DOHH2 (cell line): ENCODE results near the gene LBX1.

ENCODE experiments used
- H3F3A ChIP-seq: fragments of 200-600 bp; sonication (generic), shearing (Covaris generic); 2 replicates; pipeline ENCODE4 v1.6.0; 2016; ENCODE audit warnings: antibody characterized with exemption, mild to moderate bottlenecking; ENCODE audit not compliant: control insufficient read depth, insufficient read depth
- H3K27ac ChIP-seq: fragments of 200-600 bp; sonication (generic); 2 replicates; pipeline ENCODE4 v1.5.1; 2014; ENCODE audit warnings: low read depth, mild to moderate bottlenecking, low read length, moderate library complexity
- H3K27me3 ChIP-seq: fragments of 200-600 bp; sonication (generic); 2 replicates; pipeline ENCODE4 v1.6.1; 2014; ENCODE audit warnings: mild to moderate bottlenecking, low read length, mixed read lengths; ENCODE audit not compliant: control insufficient read depth
- H3K36me3 ChIP-seq: fragments of 200-600 bp; sonication (generic); 2 replicates; pipeline ENCODE4 v1.6.1; 2014; ENCODE audit warnings: mild to moderate bottlenecking, low read length, moderate library complexity, mixed read lengths; ENCODE audit not compliant: control insufficient read depth
- H3K4me1 ChIP-seq: fragments of 200-600 bp; sonication (generic); 2 replicates; pipeline ENCODE4 v1.6.1; 2014; ENCODE audit warnings: mild to moderate bottlenecking, low read length, mixed read lengths; ENCODE audit not compliant: control insufficient read depth
- H3K4me2 ChIP-seq: fragments of 200-600 bp; sonication (generic); 2 replicates; pipeline ENCODE4 v1.6.0; 2014; ENCODE audit warnings: mild to moderate bottlenecking, low read length, moderate library complexity
- H3K4me3 ChIP-seq: fragments of 200-600 bp; sonication (generic); 2 replicates; pipeline ENCODE4 v1.5.1; 2014; ENCODE audit warnings: mild to moderate bottlenecking, low read length, mixed read lengths
- H3K79me2 ChIP-seq: fragments of 200-600 bp; sonication (generic); 2 replicates; pipeline ENCODE4 v1.6.1; 2014; ENCODE audit warnings: mild to moderate bottlenecking, low read length, mixed read lengths; ENCODE audit not compliant: control insufficient read depth
- H3K9me2 ChIP-seq: fragments of 200-600 bp; sonication (generic); replicated peaks from 2 replicates; pipeline ENCODE4 v1.6.1; 2014; ENCODE audit warnings: mild to moderate bottlenecking, low read length, mixed read lengths; ENCODE audit not compliant: control insufficient read depth
- H3K9me3 ChIP-seq: fragments of 200-600 bp; sonication (generic); 2 replicates; pipeline ENCODE4 v1.6.1; 2014; ENCODE audit warnings: antibody characterized with exemption, low read length, mixed read lengths; ENCODE audit not compliant: control insufficient read depth, insufficient read depth
- H4K20me1 ChIP-seq: fragments of 200-600 bp; sonication (generic); 2 replicates; pipeline ENCODE4 v1.6.0; 2014; ENCODE audit warnings: low read depth, mild to moderate bottlenecking, antibody characterized with exemption, low read length, moderate library complexity; ENCODE audit not compliant: control insufficient read depth, insufficient read depth
- CTCF ChIP-seq: fragments of 200-600 bp; sonication (generic); IDR thresholded peaks from one replicate; pipeline ENCODE4 v1.5.1; 2014; ENCODE audit warnings: antibody characterized with exemption, mild to moderate bottlenecking, low read depth, low read length; ENCODE audit not compliant: poor library complexity, severe bottlenecking
- EZH2phosphoT487 ChIP-seq: fragments of 200-600 bp; sonication (generic); IDR thresholded peaks from 2 replicates; pipeline ENCODE4 v1.6.1; 2017; ENCODE audit warnings: borderline replicate concordance, mild to moderate bottlenecking, antibody characterized with exemption, low read length, moderate library complexity, mixed read lengths

The LBX1 gene

GRCh38 chr10:101219139-101219945 lies 9.9 kb downstream of the LBX1 start:
- Histone ChIP-seq H3K79me2 (no peaks in the 10 kb centered on the region), H3K9me2 (no peaks in the 10 kb centered on the region), H3K9me3 (no peaks in the 10 kb centered on the region), H3K27me3 (peaks cover 90% of the 10 kb centered on the region), H3F3A (no peaks in the 10 kb centered on the region), H3K4me1 (peaks cover 5% of the 10 kb centered on the region), H3K4me3 (no peak overlapping the region), H3K36me3 (no peaks in the 10 kb centered on the region), H3K27ac (no peak overlapping the region), H3K4me2 (no peak overlapping the region), H4K20me1 (no peaks in the 10 kb centered on the region)
- no peak for TF ChIP-seq CTCF
- TF ChIP-seq EZH2phosphoT487, result no peak

GRCh38 chr10:101218351-101219138 lies 10.7 kb downstream of the LBX1 start:
- Histone ChIP-seq H3K27me3 (peaks cover 91% of the 10 kb centered on the region), H3K4me2 (no peak overlapping the region), H3K27ac (no peak overlapping the region), H3K9me2 (no peaks in the 10 kb centered on the region), H4K20me1 (no peaks in the 10 kb centered on the region), H3K36me3 (no peaks in the 10 kb centered on the region), H3K79me2 (no peaks in the 10 kb centered on the region), H3K9me3 (no peaks in the 10 kb centered on the region), H3F3A (no peaks in the 10 kb centered on the region), H3K4me1 (peaks cover 11% of the 10 kb centered on the region), H3K4me3 (no peak overlapping the region)
- no peak for TF ChIP-seq CTCF
- no peak for TF ChIP-seq EZH2phosphoT487

GRCh38 chr10:101217450-101218281 lies 11.6 kb downstream of the LBX1 start:
- Histone ChIP-seq H3K4me2 (no peak overlapping the region), H3K4me3 (no peak overlapping the region), H4K20me1 (no peaks in the 10 kb centered on the region), H3K79me2 (no peaks in the 10 kb centered on the region), H3K27me3 (peaks cover 82% of the 10 kb centered on the region), H3K9me3 (no peaks in the 10 kb centered on the region), H3K4me1 (peaks cover 11% of the 10 kb centered on the region), H3K27ac (no peak overlapping the region), H3K9me2 (no peaks in the 10 kb centered on the region), H3F3A (no peaks in the 10 kb centered on the region), H3K36me3 (no peaks in the 10 kb centered on the region)
- TF ChIP-seq CTCF (no peak), EZH2phosphoT487 (no peak)
